GM12872 (cell line): ENCODE data around the gene GPR143.

Source experiments
- TF ChIP-seq, protein P1 (sequence below): IDR thresholded peaks from 3 replicates; pipeline ENCODE4 v1.5.1; 2011; ENCODE audit warnings: low read depth, mild to moderate bottlenecking, low read length, moderate library complexity; ENCODE audit not compliant: insufficient read depth

The GPR143 gene

DNA sequence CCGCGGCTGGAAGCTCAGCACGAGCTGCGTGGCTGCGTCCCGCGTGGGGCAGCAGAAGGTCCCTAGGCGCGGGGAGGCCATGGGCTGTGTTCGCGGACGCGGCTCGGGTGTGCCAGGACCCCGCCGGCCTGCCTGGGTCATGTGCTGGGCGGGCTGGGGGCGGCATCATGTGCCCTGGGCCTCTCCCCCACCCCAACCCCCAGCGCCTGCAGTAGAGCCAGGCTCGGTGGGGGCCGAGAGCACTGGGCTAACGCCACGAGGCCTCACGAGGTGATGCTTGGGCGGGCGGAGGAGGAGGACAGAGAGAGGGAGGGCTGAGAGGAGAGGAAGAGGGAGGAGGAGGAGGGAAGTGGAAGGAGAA, at the start of gene GPR143:
GPR143 (minus strand) TSS at position 111 of the 361 bp plus-strand sequence; CDS start at position 81, 30 bp downstream.
- TF ChIP-seq, protein P1, sequence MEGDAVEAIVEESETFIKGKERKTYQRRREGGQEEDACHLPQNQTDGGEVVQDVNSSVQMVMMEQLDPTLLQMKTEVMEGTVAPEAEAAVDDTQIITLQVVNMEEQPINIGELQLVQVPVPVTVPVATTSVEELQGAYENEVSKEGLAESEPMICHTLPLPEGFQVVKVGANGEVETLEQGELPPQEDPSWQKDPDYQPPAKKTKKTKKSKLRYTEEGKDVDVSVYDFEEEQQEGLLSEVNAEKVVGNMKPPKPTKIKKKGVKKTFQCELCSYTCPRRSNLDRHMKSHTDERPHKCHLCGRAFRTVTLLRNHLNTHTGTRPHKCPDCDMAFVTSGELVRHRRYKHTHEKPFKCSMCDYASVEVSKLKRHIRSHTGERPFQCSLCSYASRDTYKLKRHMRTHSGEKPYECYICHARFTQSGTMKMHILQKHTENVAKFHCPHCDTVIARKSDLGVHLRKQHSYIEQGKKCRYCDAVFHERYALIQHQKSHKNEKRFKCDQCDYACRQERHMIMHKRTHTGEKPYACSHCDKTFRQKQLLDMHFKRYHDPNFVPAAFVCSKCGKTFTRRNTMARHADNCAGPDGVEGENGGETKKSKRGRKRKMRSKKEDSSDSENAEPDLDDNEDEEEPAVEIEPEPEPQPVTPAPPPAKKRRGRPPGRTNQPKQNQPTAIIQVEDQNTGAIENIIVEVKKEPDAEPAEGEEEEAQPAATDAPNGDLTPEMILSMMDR: no peak

DNA sequence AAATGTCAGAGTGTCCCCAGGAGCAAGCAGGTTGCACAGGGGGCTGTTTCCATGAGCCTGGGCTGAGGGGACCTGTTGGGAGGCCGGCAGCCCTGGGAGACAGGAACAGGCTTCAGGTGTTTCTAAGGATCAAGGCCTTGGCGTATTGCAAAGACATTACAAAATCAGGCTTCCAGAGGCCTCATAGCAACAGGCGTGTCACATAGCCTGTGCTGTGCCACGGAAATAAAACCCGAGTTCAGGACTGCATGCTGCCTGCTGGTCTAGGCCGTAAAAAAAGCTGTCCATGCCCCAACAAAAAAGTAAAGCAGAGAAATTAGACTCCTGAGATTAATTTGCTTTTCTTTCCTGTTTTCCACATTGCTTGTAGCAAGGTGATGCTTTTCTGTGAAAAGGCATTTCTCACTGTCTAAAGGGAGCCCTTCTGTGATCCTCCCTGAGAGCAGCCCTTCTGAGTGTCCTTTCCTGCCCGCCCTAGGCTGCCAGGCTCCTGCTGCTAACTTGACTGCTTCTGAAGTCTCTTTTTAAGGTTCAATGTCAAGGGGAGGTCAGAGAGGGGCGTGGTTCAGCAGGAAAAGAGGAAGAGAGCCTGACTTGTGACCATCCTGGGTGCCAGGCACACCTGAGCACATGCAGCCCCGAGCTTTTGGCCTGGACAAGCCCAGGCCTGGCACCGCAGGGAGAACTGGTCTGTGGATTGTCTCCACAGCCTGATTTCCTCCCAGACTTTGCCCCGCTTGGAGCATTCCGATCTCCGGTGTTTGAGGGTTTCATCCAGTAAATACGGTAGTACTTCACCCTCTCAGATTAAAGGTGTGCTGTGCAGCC, 41.9 kb upstream of the GPR143 start:
- TF ChIP-seq, protein P1: no peak

DNA sequence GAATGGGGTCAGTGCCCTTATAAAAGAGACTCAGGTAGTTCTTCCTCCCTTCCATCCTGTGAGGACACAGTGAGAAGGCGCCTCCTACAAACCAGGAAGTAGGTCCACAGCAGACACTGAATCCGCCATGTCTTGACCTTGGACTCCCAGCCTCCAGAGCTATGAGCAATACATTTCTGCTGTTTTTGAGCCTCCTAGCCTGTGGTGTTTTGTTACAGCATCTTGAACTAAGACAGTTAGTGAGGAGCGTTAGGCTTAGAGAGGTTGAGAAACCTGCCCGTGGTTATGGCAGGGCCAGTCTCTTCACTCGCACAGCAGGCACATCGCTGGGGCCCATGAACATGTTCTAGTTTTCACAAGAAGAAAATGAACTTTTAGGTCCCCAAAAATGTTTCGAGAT, 40.3 kb upstream of the GPR143 start:
- TF ChIP-seq, protein P1: no peak

DNA sequence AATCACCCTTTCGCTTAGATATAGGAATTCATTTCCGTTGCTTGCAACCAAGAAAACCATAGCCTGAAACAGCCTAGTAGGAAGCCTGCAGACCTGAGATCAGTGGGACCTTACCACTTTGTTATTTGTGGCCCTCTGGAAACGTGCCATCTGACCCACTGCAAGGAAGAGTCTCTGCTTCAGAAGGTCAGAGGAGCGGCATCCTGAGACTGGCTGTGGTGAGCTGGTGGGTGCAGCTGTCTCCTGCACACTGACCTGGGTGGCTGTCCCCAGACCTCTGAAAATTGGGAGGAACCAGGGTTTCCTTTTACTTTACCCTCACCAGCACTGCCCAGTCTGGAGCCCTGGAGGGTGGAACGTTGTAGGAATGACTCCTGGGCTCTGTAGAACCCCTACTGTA, 38.8 kb upstream of the GPR143 start:
- TF ChIP-seq, protein P1: no peak

DNA sequence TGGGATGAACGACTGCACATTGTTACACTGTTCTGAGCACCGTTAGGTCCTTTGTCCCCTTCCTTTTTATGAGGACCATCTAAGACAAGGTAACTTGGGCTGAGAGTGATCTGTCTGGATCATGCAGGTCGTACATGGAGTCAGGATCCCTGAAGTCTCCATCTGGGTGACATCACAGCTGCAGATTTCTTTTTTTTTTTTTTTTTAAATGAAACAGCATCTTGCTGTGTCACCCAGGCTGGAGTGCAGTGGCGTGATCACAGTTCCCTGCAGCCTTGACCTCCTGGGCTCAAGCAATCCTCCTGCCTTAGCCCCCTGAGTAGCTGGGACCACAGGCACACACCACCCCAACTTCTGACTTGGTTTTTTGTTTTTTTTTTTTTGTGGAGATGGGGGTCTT, 37.1 kb upstream of the GPR143 start:
- TF ChIP-seq, protein P1: no peak

DNA sequence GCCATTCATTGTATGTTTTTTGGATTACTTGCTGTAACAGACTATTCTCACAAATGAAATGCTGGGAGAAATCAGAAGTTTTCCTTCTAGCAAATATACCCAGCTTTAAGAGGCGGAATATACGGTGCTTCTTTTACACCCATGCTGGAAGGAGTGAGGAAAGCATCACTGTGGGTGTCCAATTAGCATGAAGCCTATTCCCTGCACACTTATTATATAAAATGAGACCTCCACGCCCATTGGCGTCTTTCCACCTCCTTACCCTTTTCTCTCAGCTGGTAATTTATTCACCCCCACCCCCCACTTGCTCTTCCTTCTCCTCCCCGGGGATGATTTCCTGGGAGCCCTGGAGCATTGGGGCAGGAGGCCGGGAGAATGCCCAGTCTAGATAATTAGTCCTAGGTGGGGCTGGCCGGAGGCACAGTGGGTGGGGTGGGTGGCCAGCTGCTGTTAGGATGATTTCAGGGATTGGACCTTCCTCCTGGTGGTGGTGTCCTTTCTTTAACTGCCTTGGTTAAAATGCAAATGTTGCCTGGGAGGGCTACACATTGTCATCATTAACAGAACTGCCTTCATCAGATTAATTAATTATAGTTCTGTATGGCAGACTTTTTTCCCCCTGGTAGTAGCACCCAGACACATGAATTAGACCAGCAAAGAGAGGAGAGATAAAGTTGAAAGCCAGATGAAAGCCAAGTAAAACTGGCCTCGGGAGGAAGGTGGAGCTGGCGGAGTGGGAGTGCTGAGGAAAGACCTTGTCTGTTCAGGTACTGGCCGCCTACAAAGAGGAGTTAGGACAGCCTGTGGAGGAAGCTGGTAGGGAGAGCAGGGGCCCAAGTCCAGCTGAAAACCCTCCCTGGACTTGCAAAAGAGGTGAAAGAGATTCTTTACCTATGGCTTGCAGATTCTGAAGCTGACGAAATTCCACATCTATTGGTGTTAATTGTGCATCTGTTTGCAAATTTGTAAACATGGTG, 32.0 kb upstream of the GPR143 start:
- TF ChIP-seq, protein P1: no peak

DNA sequence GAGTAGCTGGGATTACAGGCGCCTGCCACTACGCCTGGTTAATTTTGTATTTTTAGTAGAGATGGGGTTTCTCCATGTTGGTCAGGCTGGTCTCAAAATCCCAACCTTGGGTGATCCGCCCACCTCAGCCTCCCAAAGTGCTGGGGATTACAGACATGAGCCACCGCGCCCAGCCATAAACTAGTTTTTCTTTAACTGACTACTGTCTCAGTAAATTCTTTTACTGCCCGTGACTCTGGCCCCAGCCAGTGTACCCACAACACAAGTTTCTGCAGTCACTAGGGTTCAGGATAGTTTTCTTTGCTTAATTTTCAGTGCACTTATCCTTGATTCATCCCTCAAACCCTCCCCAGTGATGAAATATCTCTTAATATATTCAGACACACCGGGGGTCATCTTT, 28.8 kb upstream of the GPR143 start:
- TF ChIP-seq, protein P1: no peak
